Hematopoietic multipotent progenitor cell treated with erythropoietin and hydrocortisone succinate and interleukin-3 and kit ligand, for 6 days (in vitro differentiated cells): Measurements from ENCODE around the gene ATCAY.

Experiments
- DNase-seq: peaks from one replicate; pipeline ENCODE4 v3.0.0-alpha.2; 2015

Gene ATCAY

DNA sequence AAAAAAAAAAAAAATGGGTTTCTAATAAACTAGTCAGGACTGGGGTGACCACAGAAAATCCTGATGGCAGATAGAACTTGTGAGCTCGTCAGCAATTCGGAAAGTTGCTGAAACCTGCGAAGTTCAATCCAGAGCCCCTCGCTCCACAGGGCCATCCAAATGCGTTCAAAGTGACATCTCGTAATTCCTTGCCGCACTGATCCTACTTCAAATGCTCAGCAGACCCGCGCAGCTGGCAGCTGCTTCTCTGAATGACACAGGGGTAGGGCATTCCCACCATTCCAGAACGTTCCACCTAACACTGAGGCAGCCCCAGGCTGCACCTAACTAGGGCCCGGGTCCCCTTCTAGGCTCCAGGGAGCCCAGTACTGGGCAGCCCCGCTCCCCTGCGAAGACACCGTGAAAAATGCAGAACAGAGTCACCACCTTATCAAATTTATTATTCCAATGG, 95.2 kb downstream of the ATCAY start:
- DNase-seq: no peak

GRCh38 chr19:3976495-3977241, 96.2 kb downstream of the ATCAY start:
- DNase-seq: no peak
